HepG2 (cell line): ENCODE results near the gene GALNT8. TPM values are rescaled to one million over a fixed set of nuclear protein-coding genes. Genes with fewer than 3 reads are reported as not detected.

ENCODE experiments used
- ATAC-seq: fragments of 200-7000 bp; cut with Tn5 transposase; 3 replicates; pipeline ENCODE4 v1.9.1; 2020; ENCODE audit warnings: mild to moderate bottlenecking, moderate library complexity
- BruUV-seq: library from RNA; stranded (reverse); fragments of 400-500 nt; replicated peaks from 2 replicates; lab custom pipeline; 2021; lab: Mats Ljungman, UMichigan
- CTCF ChIA-PET: fragments of 300-600 bp; formaldehyde crosslinking; extraction: SDS; loops from one replicate; lab custom pipeline; 2021; ENCODE audit warnings: low total read pairs, inconsistent platforms, low intra/inter-chr PET ratio; lab: Yijun Ruan, JAX
- POLR2A ChIA-PET: fragments of 350-600 bp; sonication (Branson Sonifier 250); formaldehyde crosslinking; loops from one replicate; lab custom pipeline; 2020; ENCODE audit warnings: antibody characterized with exemption, inconsistent platforms; lab: Yijun Ruan, JAX
- DNase-seq: peaks from one replicate; pipeline ENCODE4 v3.0.0-alpha.2; 2015; ENCODE audit warnings: low spot score
- FAIRE-seq: peaks from 3 replicates; lab custom pipeline; 2011; peaks lifted over from hg19 to GRCh38; lab: Jason Lieb, UNC
- H2AFZ ChIP-seq: one replicate; pipeline ENCODE4 v1.6.1; 2011; ENCODE audit warnings: low read length, inconsistent platforms
- H3K27ac ChIP-seq: fragments of 300-600 bp; 3 replicates; pipeline ENCODE4 v1.8.0; 2011; ENCODE audit warnings: mixed run types, mild to moderate bottlenecking, mixed read lengths, low read length, inconsistent platforms; ENCODE audit not compliant: insufficient read depth; ENCODE audit errors: extremely low read length
- H3K27me3 ChIP-seq, 2 experiments: fragments of 200-600 bp in 1 of 2; 2 replicates in 1 of 2; 3 replicates in 1 of 2; pipeline versions ENCODE4 v1.6.0 to v1.8.0; 2011; ENCODE audit warnings: low read length in 2 of 2, mild to moderate bottlenecking in 2 of 2, moderate library complexity in 2 of 2, inconsistent platforms in 1 of 2; ENCODE audit not compliant: insufficient read depth in 2 of 2, control insufficient read depth in 1 of 2
- H3K36me3 ChIP-seq, 2 experiments: fragments of 200-600 bp in 1 of 2; replicated peaks in 1 of 2; 2 replicates in 1 of 2; 3 replicates in 1 of 2; pipeline versions ENCODE4 v1.5.1 to v1.8.0; 2011; ENCODE audit warnings: low read length in 2 of 2, inconsistent platforms in 1 of 2; ENCODE audit not compliant: insufficient read depth in 2 of 2, control insufficient read depth in 1 of 2
- H3K4me1 ChIP-seq: 2 replicates; pipeline ENCODE4 v1.5.1; 2012; ENCODE audit warnings: low read length, inconsistent platforms; ENCODE audit not compliant: insufficient read depth
- H3K4me2 ChIP-seq: 2 replicates; pipeline ENCODE4 v1.6.0; 2011; ENCODE audit warnings: low read depth, low read length, inconsistent platforms
- H3K4me3 ChIP-seq, 3 experiments: fragments of 200-600 bp in 1 of 3; sonication (generic), shearing (Covaris generic) in 1 of 3; replicated peaks in 1 of 3; 2 replicates each; pipeline ENCODE4 v1.5.1; 2011 to 2016; ENCODE audit warnings: low read length in 3 of 3, inconsistent platforms in 2 of 3, low read depth in 2 of 3, mild to moderate bottlenecking in 2 of 3, control low read depth in 1 of 3, mixed read lengths in 1 of 3; ENCODE audit not compliant: insufficient read depth in 1 of 3
- H3K79me2 ChIP-seq: one replicate; pipeline ENCODE4 v1.6.1; 2011; ENCODE audit warnings: low read length, inconsistent platforms; ENCODE audit not compliant: insufficient read depth
- H3K9ac ChIP-seq: 2 replicates; pipeline ENCODE4 v1.6.0; 2011; ENCODE audit warnings: mild to moderate bottlenecking, low read depth, low read length, inconsistent platforms; ENCODE audit not compliant: insufficient read depth
- H3K9me3 ChIP-seq: 2 replicates; pipeline ENCODE4 v1.5.1; 2012; ENCODE audit warnings: mild to moderate bottlenecking, low read length
- H4K20me1 ChIP-seq: 2 replicates; pipeline ENCODE4 v1.6.0; 2011; ENCODE audit warnings: inconsistent platforms, mild to moderate bottlenecking, low read length, moderate library complexity; ENCODE audit not compliant: insufficient read depth
- BATF2 ChIP-seq: sonication (generic); formaldehyde crosslinking; IDR thresholded peaks from 2 replicates; pipeline ENCODE4 v1.8.0; 2022; ENCODE audit warnings: mild to moderate bottlenecking, missing genetic modification reagents, moderate library complexity
- GZF1 ChIP-seq: sonication (generic); formaldehyde crosslinking; IDR thresholded peaks from 2 replicates; pipeline ENCODE4 v1.5.1; 2020; ENCODE audit warnings: mild to moderate bottlenecking, missing genetic modification reagents
- HMGXB4 ChIP-seq, 2 experiments: sonication (generic) in 1 of 2; formaldehyde crosslinking in 1 of 2; IDR thresholded peaks; 2 replicates each; pipeline versions ENCODE4 v1.4.0 to v1.6.1; 2018 to 2020; ENCODE audit warnings: missing genetic modification reagents in 2 of 2, borderline replicate concordance in 1 of 2, low read depth in 1 of 2, mild to moderate bottlenecking in 1 of 2, missing biosample characterization in 1 of 2
- MAX ChIP-seq: IDR thresholded peaks from 2 replicates; pipeline ENCODE4 v1.6.1; 2012; ENCODE audit warnings: inconsistent platforms
- NFKBIZ ChIP-seq: IDR thresholded peaks from 2 replicates; pipeline ENCODE4 v1.6.1; 2018; ENCODE audit warnings: missing genetic modification reagents, missing compliant biosample characterization
- THAP11 ChIP-seq: IDR thresholded peaks from 2 replicates; pipeline ENCODE4 v1.6.1; 2016; ENCODE audit warnings: missing biosample characterization, missing genetic modification reagents
- ZBTB37 ChIP-seq: sonication (generic); formaldehyde crosslinking; IDR thresholded peaks from 2 replicates; pipeline ENCODE4 v1.4.0; 2020; ENCODE audit warnings: mild to moderate bottlenecking, missing genetic modification reagents
- ZFAT ChIP-seq: sonication (generic); formaldehyde crosslinking; conservative IDR thresholded peaks from 2 replicates; pipeline ENCODE4 v1.8.1; 2023; ENCODE audit warnings: missing genetic modification reagents, inconsistent platforms
- ZNF138 ChIP-seq: sonication (generic); formaldehyde crosslinking; IDR thresholded peaks from 2 replicates; pipeline ENCODE4 v1.5.0; 2020; ENCODE audit warnings: mild to moderate bottlenecking, low read depth, missing genetic modification reagents
- ZNF143 ChIP-seq: sonication (generic); formaldehyde crosslinking; IDR thresholded peaks from 2 replicates; pipeline ENCODE4 v1.4.0; 2020; ENCODE audit warnings: missing genetic modification reagents
- ZNF276 ChIP-seq: sonication (generic); formaldehyde crosslinking; IDR thresholded peaks from 2 replicates; pipeline ENCODE4 v1.4.0; 2020; ENCODE audit warnings: mild to moderate bottlenecking, low read depth, missing genetic modification reagents
- ZNF749 ChIP-seq: sonication (generic); formaldehyde crosslinking; IDR thresholded peaks from 2 replicates; pipeline ENCODE4 v1.8.0; 2022; ENCODE audit warnings: mild to moderate bottlenecking, missing genetic modification reagents, moderate library complexity, borderline replicate concordance
- WGBS: methylation state at CpG from one replicate; pipeline ENCODE4 v1.1.6; 2017; ENCODE audit warnings: low lambda C conversion rate; 5-methylcytosine and 5-hydroxymethylcytosine counted together
- in situ Hi-C: cut with HindIII; loops from 2 replicates; pipeline ENCODE4 v1.10.0; 2017; ENCODE audit warnings: low pct_unique_long_range_greater_than_20kb; ENCODE audit not compliant: extremely low pct_ligation_motif_present
- intact Hi-C: fragments of 100-400 bp; cut with micrococcal nuclease; formaldehyde crosslinking; loops from one replicate; pipeline ENCODE4 v1.10.0; 2022; ENCODE audit not compliant: unreplicated experiment
- polyA plus RNA-seq, 8 experiments: library from polyadenylated mRNA; depleted of rRNA in 3 of 8; stranded (reverse) in 7 of 8; unstranded in 1 of 8; fragments of >200 nt; fragmentation: Illumina TruSeq in 4 of 8; extraction: Trizol in 4 of 8; gene quantifications; 2 replicates each; pipeline versions ENCODE4 v1.2.1 to v1.2.3, GENCODE V29; 2011 to 2016; ENCODE audit warnings: low read depth in 4 of 8, missing spikeins in 1 of 8, mixed read lengths in 1 of 8; ENCODE audit not compliant: insufficient read depth in 1 of 8
- total RNA-seq, 5 experiments: library from RNA; depleted of rRNA; stranded (reverse); fragments of >200 nt; fragmentation: Illumina TruSeq; extraction: Trizol; gene quantifications; 2 replicates each; pipeline ENCODE4 v1.2.3, GENCODE V29; 2016; ENCODE audit warnings: low read depth in 1 of 5

GALNT8 gene
- total and polyA plus RNA-seq, 2 of the 13 experiments (the other 11 are each of a cell fraction or from before 2014, with no cell fraction given): 0.45 TPM; not detected in 1

GRCh38 chr12:4786795-4787194 lies 66.6 kb downstream of the GALNT8 start:
- 20% methylated on average over 5 of the region's 5 CpGs for WGBS
- ATAC-seq (no peak), DNase-seq (no peak)
- Histone ChIP-seq H3K4me1 (no peaks in the 10 kb centered on the region), H2AFZ (no peak overlapping the region), H3K4me2 (no peak overlapping the region), H3K36me3 (no peaks in the 10 kb centered on the region), H3K9ac (no peak overlapping the region), H3K4me3 (no peak overlapping the region), H3K9me3 (no peaks in the 10 kb centered on the region), H3K27me3 (peaks cover 0 to 11% of the 10 kb centered on the region in 2 experiments; a peak in 3 of 5 replicates), H3K27ac (no peak overlapping the region)
- in situ Hi-C loops: no loop called here
- ChIA-PET CTCF (no interaction called here), POLR2A (no interaction called here)
- intact Hi-C loops: no loop called here
- peak; percentile 74 for TF ChIP-seq ZNF143 (CRISPR knock-in tag)
- peak; percentile 82 for TF ChIP-seq THAP11 (CRISPR knock-in tag)
- no peak for TF ChIP-seq GZF1 (CRISPR knock-in tag)
- TF ChIP-seq, all 625 proteins: peak for 2
- no peaks in the 10 kb centered on the region for H4K20me1 ChIP-seq
- no peak for FAIRE-seq
- BruUV-seq: no TSS peak
- no peaks in the 10 kb centered on the region for H3K79me2 ChIP-seq

- in situ Hi-C loops: no loop called here
- Histone ChIP-seq H4K20me1 (no peaks in the 10 kb centered on the region), H3K36me3 (no peaks in the 10 kb centered on the region), H3K9me3 (no peaks in the 10 kb centered on the region), H3K4me2 (no peak overlapping the region), H3K27me3 (peaks cover 0 to 11% of the 10 kb centered on the region in 2 experiments; a peak in 3 of 5 replicates), H3K4me3 (no peak overlapping the region), H2AFZ (no peak overlapping the region), H3K79me2 (no peaks in the 10 kb centered on the region), H3K9ac (no peak overlapping the region), H3K27ac (no peak overlapping the region), H3K4me1 (no peaks in the 10 kb centered on the region)
- FAIRE-seq (no peak), ATAC-seq (no peak), DNase-seq (no peak)
- ChIA-PET CTCF (no interaction called here), POLR2A (no interaction called here)
- BruUV-seq: no TSS peak
- intact Hi-C loops: no loop called here
- 13% methylated on average over 7 of the region's 7 CpGs for WGBS
- TF ChIP-seq ZBTB37 (CRISPR knock-in tag) (no peak), ZNF276 (CRISPR knock-in tag) (no peak), HMGXB4 (CRISPR knock-in tag; IDR thresholded peaks at IDR 0.05; ENCODE audit: borderline replicate concordance in 1 of 2, low read depth in 1 of 2) (no peak), ZFAT (no peak), MAX (no peak), BATF2 (CRISPR knock-in tag) (no peak), ZNF749 (CRISPR knock-in tag) (no peak), NFKBIZ (CRISPR knock-in tag) (no peak), ZNF138 (CRISPR knock-in tag) (no peak)
Measured at GRCh38 chr12:4787965-4788364, 67.8 kb downstream of the GALNT8 start.
